ENCODE results near the gene NME1. TPM values are rescaled to one million over a fixed set of nuclear protein-coding genes. Genes with fewer than 3 reads are reported as not detected.

The NME1 gene
- total and polyA plus RNA-seq, 10 of the 15 experiments (the other 5 are each of a cell fraction or from before 2014, with no cell fraction given) = 273 to 1,362 (median 455) TPM

- H3K27me3 ChIP-seq (replicated peaks in 1 of 2; ENCODE audit: control insufficient read depth in 2 of 2, insufficient read depth in 2 of 2, low read length in 1 of 2) = no peaks in the 10 kb centered on the region
- intact Hi-C loops (cut with micrococcal nuclease; ENCODE audit: unreplicated experiment) = no loop called here
- no peak overlapping the region for H2AFZ ChIP-seq (ENCODE audit: control insufficient read depth, low read depth, low read length)
- H3K27ac ChIP-seq (ENCODE audit: control insufficient read depth, insufficient read depth) = no peak overlapping the region
- in situ Hi-C loops (cut with MboI) = loop anchor here (10.0 kb wide), 1 partner anchor 57 kb away; the partner anchor contains the start of gene NME2
- no peaks in the 10 kb centered on the region for H3K9me3 ChIP-seq (replicated peaks; ENCODE audit: control insufficient read depth, insufficient read depth, low read length)
- ChIA-PET CTCF (interaction anchor here (1.2 to 1.3 kb wide), 2 partner anchors 11 kb away, joined by 3 read pairs; no protein-coding TSS in a partner anchor), SMC1A (ENCODE audit: uncharacterized antibody, unreplicated experiment) (interaction anchor here (0.6 to 1.5 kb wide), 3 partner anchors 19 to 269 kb away, joined by 3 to 4 read pairs (median 4); no protein-coding TSS in a partner anchor), RAD21 (ENCODE audit: unreplicated experiment) (interaction anchor here (0.6 kb wide), 1 partner anchor 38 kb away, joined by 3 read pairs; no protein-coding TSS in a partner anchor), POLR2A (interaction anchor here (0.7 kb wide), 1 partner anchor 40 kb away, joined by 3 read pairs; no protein-coding TSS in a partner anchor)
- no peaks in the 10 kb centered on the region; a peak in 1 of 4 replicates for H3K36me3 ChIP-seq (ENCODE audit: control insufficient read depth in 2 of 2, insufficient read depth in 2 of 2, low read length in 1 of 2)
- H3K4me2 ChIP-seq (ENCODE audit: control insufficient read depth, insufficient read depth) = no peak overlapping the region
- ATAC-seq = no peak
- no peak overlapping the region for H3K9ac ChIP-seq (ENCODE audit: control insufficient read depth, insufficient read depth, low read length)
- TF ChIP-seq BCL3 (IDR thresholded peaks at IDR 0.05; ENCODE audit: borderline replicate concordance, insufficient read depth, low read depth, low read length, poor library complexity, severe bottlenecking) (no peak), HDAC2 (IDR thresholded peaks at IDR 0.05) (no peak), SMAD5 (IDR thresholded peaks at IDR 0.05; ENCODE audit: low read depth) (no peak), ZZZ3 (IDR thresholded peaks at IDR 0.05; ENCODE audit: control insufficient read depth, insufficient read length, low read depth) (no peak), SKIL (IDR thresholded peaks at IDR 0.05; ENCODE audit: low read depth, poor library complexity, severe bottlenecking) (no peak), SP1 (IDR thresholded peaks at IDR 0.05; ENCODE audit: low read depth, low read length) (no peak), KAT2A (conservative IDR thresholded peaks at IDR 0.05; ENCODE audit: control insufficient read depth, low read depth, low read length) (no peak), HDGF (IDR thresholded peaks at IDR 0.05) (no peak), KLF5 (IDR thresholded peaks at IDR 0.05; ENCODE audit: partially characterized antibody) (no peak), SMARCA5 (IDR thresholded peaks at IDR 0.05) (no peak), NR2F1 (conservative IDR thresholded peaks at IDR 0.05) (no peak), ETV6 (conservative IDR thresholded peaks at IDR 0.05 in 1 of 2, IDR thresholded peaks at IDR 0.05 in 1 of 2; ENCODE audit: borderline replicate concordance in 1 of 2, low read depth in 1 of 2) (no peak)
- H3K79me2 ChIP-seq (ENCODE audit: control insufficient read depth, insufficient read depth, low read length) = peaks cover 22% of the 10 kb centered on the region
- DNase-seq (ENCODE audit: low read depth, low spot score) = no peak
- no peaks in the 10 kb centered on the region for H3K4me1 ChIP-seq (ENCODE audit: control insufficient read depth, insufficient read depth, low read length)
- WGBS (ENCODE audit: insufficient coverage, insufficient replicate concordance, low lambda C conversion rate, missing lambda C conversion rate) = 100% methylated on average over 1 of the region's 1 CpG
- no TSS peak for BruUV-seq (replicated peaks)
- H3K4me3 ChIP-seq = no peak overlapping the region
- no peak for FAIRE-seq
- no peaks in the 10 kb centered on the region for H4K20me1 ChIP-seq (ENCODE audit: control insufficient read depth, insufficient read depth)
Observed at GRCh38 chr17:51107778-51108177, 45.6 kb upstream of the NME1 start.

All from GM12878 (cell line).